Spinal cord (tissue), 10 donors: ENCODE results near the gene C7orf57. TPM values are rescaled to one million over a fixed set of nuclear protein-coding genes. Genes with fewer than 3 reads are reported as not detected.
"Not testable (repeated sequence)": the region's sequence is repeated elsewhere in the genome, so short reads cannot be mapped to it uniquely, and the experiment has no call there.

ENCODE experiments used
- DNase-seq, 6 donors: peaks; one replicate each; pipeline versions ENCODE4 v3.0.0 to v3.0.0-alpha.2; 2013 to 2015; ENCODE audit warnings: low spot score in 6 of 6, low read depth in 4 of 6
- H3K27ac ChIP-seq: one replicate; pipeline ENCODE4 v1.5.1; 2013; ENCODE audit warnings: low read depth, low read length, control low read depth
- H3K27me3 ChIP-seq: one replicate; pipeline ENCODE4 v1.6.1; 2013; ENCODE audit warnings: low read length; ENCODE audit not compliant: control insufficient read depth, insufficient read depth
- H3K36me3 ChIP-seq: one replicate; pipeline ENCODE4 v1.6.1; 2013; ENCODE audit warnings: low read length; ENCODE audit not compliant: control insufficient read depth, insufficient read depth
- H3K4me1 ChIP-seq: one replicate; pipeline ENCODE4 v1.6.1; 2013; ENCODE audit warnings: low read length; ENCODE audit not compliant: control insufficient read depth, insufficient read depth
- H3K4me3 ChIP-seq: one replicate; pipeline ENCODE4 v1.5.1; 2013; ENCODE audit warnings: low read depth, low read length, control low read depth
- H3K9me3 ChIP-seq: one replicate; pipeline ENCODE4 v1.6.1; 2013; ENCODE audit warnings: low read length; ENCODE audit not compliant: control insufficient read depth, insufficient read depth
- WGBS: methylation state at CpG from one replicate; pipeline ENCODE4 v1.1.5; 2013; ENCODE audit warnings: missing lambda C conversion rate; ENCODE audit not compliant: insufficient coverage; 5-methylcytosine and 5-hydroxymethylcytosine counted together
- long read RNA-seq, 4 donors: transcript quantifications; one replicate each; lab custom pipeline, GENCODE V29; 2026
- polyA plus RNA-seq, 2 donors: library from polyadenylated mRNA; unstranded; fragments of 120-200 nt; gene quantifications; one replicate each; pipeline ENCODE4 v1.2.1, GENCODE V29; 2013; ENCODE audit not compliant: insufficient read length in 2 of 2
- total RNA-seq, 2 donors: library from RNA; depleted of rRNA in 1 of 2; stranded (reverse); fragments of 120-200 nt in 1 of 2; fragments of >200 nt in 1 of 2; gene quantifications; one replicate each; pipeline versions ENCODE4 v1.2.3 to v1.2.4, GENCODE V29; 2013 to 2014
- donor health status: healthy.

C7orf57 gene
- total RNA-seq: 1 to 10 TPM; 1.8 to 7.9 TPM
- polyA plus RNA-seq: 1 to 10 TPM; 4.5 to 4.7 TPM
- long read RNA-seq, donor 1: 0 reads
- long read RNA-seq, donor 2: 0 reads
- long read RNA-seq, donor 3: 0 reads
- long read RNA-seq, donor 4: 0 reads

DNA sequence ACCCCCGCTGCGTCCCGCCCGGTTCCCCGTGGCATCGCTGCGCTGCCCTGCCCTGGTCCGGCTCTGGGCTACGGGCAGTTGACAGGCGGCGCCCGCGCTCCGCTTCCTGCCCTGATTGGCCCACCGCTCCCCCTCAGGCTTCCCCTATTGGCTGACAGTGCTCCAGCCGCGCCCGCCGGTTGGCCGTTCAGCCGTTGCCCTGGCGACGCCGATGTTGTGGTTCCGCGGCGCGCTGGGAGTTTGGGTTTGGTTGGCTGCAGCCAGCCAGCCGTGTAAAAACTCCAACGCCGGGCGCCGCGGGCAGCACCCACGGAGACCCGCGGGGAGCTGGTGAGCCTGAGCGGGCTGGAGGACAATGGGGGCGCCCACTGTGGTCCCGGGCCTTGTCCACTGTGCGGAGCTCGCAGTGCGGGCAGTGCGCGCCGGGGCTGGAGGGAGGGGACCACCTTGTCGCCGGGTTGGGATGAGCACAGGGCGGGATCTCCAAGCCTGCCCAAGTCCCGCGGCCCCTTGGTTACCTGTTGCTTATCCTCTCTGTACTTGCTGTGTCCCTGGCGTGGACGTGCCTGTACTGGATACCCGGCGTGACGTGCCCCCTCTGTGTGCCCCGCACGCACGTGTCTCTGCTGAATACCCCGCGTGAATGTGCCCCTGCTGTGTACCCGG, at the start of gene C7orf57:
Gene C7orf57 (plus strand): TSS at position 243 of the 666 bp plus-strand sequence. CDS start 766 bp downstream, outside the sequence.
- peaks cover 25% of the 10 kb centered on the region for H3K27me3 ChIP-seq
- peak; percentile 65 to 96 (median 82) for DNase-seq
- peak within 1 kb of the TSS; percentile 46 for H3K4me3 ChIP-seq
- under 1% methylated on average over 62 of the region's 62 CpGs for WGBS
- H3K9me3 ChIP-seq: no peaks in the 10 kb centered on the region
- no peaks in the 10 kb centered on the region for H3K36me3 ChIP-seq
- no peak within 1 kb of the TSS for H3K27ac ChIP-seq
- H3K4me1 ChIP-seq: peaks cover 13% of the 10 kb centered on the region

DNA sequence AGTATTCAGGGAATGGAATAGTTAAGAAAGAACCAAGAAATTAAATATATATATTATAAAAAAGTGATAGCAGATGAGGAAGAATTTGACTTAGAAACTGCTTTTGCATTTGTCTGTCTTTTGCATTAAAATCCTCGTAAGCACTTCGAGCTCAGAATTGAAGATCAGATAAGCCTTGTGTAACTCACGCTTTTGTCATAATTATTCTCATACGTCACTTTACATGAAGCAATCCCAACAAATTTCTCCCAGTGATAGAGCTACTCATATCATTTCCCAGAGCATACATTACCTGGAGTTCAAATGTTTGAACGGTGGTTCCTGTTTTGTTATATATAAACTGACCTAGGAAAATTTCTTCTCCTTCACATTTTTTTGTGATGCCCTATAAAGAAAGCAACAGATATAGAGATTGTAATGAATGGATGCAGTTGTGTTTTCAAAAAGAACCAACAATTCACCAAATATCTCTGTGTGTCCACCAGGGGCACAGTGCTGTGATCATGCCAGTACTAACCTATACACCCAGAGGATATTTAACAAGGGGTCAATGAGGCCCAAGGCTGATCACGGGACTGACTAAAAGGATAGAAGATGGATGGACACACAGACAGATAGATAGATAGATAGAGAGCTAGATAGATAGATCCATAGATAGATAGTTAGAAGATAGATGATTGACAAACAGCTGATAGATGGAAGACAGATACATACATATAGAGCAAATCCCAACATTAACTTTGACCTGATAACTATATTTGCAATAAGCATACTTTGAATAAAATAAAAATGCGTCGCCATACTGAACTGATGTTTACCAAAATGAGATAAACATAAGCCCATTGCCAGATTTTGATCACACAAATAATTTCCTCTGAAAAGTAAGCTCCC, 46.6 kb upstream of the C7orf57 start:
- H3K27ac ChIP-seq: no peak overlapping the region
- no peak for DNase-seq
- WGBS: 92% methylated on average over 4 of the region's 8 CpGs
- no peak overlapping the region for H3K4me3 ChIP-seq
- peaks cover 6% of the 10 kb centered on the region for H3K4me1 ChIP-seq
- H3K27me3 ChIP-seq: no peaks in the 10 kb centered on the region
- H3K9me3 ChIP-seq: no peaks in the 10 kb centered on the region
- no peaks in the 10 kb centered on the region for H3K36me3 ChIP-seq

DNA sequence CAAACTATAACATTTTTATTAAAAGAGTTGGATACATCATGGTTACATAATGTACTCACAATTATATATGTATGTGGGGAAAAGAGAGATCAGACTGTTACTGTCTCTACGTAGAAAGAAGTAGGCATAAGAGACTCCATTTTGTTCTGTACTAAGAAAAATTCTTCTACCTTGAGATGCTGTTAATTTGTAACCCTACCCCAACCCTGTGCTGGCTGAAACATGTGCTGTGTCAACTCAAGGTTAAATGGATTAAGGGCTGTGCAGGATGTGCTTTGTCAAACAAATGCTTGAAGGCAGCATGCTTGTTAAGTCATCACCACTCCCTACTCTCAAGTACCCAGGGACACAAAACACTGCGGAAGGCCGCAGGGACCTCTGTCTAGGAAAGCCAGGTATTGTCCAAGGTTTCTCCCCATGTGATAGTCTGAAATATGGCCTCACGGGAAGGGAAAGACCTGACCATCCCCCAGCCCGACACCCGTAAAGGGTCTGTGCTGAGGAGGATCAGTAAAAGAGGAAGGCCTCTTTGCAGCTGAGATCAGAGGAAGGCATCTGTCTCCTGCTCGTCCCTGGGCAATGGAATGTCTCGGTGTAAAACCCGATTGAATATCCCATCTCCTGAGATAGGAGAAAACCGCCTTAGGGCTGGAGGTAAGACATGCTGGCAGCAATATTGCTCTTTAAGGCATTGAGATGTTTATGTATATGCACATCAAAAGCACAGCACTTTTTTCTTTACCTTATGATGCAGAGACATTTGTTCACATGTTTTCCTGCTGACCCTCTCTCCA, 45.5 kb upstream of the C7orf57 start:
- DNase-seq, H3K9me3 ChIP-seq, H3K27me3 ChIP-seq, H3K4me3 ChIP-seq, H3K27ac ChIP-seq, H3K36me3 ChIP-seq, H3K4me1 ChIP-seq: not testable (repeated sequence)
- WGBS: 71% methylated on average over 2 of the region's 10 CpGs

DNA sequence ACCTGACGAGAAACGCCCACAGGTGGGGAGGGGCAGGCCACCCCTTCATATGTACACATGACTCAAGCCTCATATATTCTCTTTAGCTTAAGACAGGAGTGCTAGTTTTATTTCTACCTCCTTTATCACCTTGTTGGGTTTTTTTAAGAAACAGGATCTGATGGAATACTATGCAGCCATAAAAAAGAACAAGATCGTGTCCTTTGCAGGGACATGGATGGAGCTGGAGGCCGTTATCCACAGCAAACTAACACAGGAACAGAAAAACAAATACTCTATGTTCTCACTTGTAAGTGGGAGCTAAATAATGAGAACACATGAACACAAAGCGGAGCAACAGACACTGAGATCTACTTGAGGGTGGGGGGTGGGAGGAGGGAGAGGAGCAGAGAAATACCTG, 44.8 kb upstream of the C7orf57 start:
- Histone ChIP-seq H3K9me3 (no peaks in the 10 kb centered on the region), H3K4me1 (peaks cover 6% of the 10 kb centered on the region), H3K4me3 (no peak overlapping the region), H3K27me3 (no peaks in the 10 kb centered on the region), H3K27ac (no peak overlapping the region), H3K36me3 (no peaks in the 10 kb centered on the region)
- DNase-seq: no peak
- no CpG with 5 or more reads among the region's 5 CpGs for WGBS

DNA sequence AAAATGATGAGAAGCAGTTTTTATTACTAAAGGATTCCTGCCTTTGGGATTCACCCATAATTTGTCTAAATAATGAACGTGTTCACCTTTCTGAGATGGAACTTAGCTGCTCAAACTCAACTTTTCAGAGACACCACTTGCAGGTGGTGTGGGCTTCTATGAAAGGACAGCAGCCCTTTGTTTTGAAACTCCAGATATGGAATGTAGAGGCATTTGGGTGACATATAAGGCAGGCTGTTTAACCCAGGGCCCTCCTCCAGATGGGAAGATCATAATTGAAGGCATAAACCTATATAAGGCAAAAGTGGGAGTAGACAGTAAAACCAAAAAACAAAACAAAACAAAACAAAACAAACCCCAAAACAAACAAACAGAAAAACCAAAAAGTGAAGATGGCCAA, 44.1 kb upstream of the C7orf57 start:
- H3K9me3 ChIP-seq: no peaks in the 10 kb centered on the region
- no peaks in the 10 kb centered on the region for H3K36me3 ChIP-seq
- DNase-seq: no peak
- H3K27me3 ChIP-seq: no peaks in the 10 kb centered on the region
- H3K4me1 ChIP-seq: peaks cover 6% of the 10 kb centered on the region
- no peak overlapping the region for H3K27ac ChIP-seq
- peak overlapping the region; percentile 58 for H3K4me3 ChIP-seq
- WGBS: no CpG with 5 or more reads among the region's 1 CpG

DNA sequence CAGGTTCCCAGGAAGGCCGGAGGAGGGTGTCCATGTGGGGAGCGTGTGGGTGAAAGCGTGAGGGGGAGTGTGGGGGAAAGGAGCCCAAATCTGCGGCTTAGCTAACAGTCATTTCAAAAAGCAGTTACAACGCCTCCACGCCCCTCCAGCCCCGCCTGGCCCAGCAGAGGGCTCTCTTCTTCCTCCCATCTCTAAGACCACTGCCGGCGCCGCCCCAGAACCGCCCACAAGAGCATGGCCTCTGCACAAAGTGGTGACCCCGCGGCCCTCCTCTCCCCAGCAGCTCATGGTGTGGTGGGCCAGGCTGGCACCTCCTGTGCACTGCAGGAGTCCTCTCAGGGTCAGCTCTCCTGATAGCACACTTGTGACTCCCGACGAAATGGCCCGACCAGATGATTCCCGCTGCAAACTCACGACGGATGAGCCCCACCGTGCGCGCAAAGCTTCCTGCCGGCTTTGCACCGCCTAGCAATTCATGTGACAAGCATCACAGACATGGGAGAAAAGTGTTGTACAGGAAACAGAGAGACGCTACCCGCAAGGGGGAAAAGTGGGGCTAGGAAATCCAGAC, 43.5 kb upstream of the C7orf57 start:
- WGBS: 3% methylated on average over 20 of the region's 26 CpGs
- Histone ChIP-seq H3K27me3 (no peaks in the 10 kb centered on the region), H3K4me1 (peaks cover 6% of the 10 kb centered on the region), H3K9me3 (no peaks in the 10 kb centered on the region), H3K36me3 (no peaks in the 10 kb centered on the region), H3K4me3 (peak overlapping the region; percentile 58), H3K27ac (peak overlapping the region; percentile 25)
- DNase-seq: peak in 4 of 6 donors; percentile 39 to 87 (median 64)

DNA sequence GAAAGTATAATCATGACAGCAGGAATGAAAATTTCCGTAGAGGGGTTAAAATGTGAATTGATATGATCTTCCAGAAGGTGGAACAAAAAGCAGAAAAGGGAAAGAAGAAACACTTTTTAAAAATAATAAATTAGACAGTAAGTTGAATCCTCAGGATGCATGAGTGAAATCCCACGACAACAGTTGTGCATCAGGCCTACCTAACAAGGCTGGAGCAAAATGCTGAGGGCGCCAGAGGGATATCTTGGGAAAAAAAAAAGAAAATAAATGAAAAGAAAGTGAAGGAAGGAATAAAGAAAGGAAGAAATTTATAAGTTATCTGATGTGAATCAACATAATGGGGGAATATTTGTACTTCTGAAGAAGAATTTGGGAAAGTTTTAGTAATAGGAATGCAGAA, 42.9 kb upstream of the C7orf57 start:
- no peaks in the 10 kb centered on the region for H3K27me3 ChIP-seq
- H3K4me3 ChIP-seq: peak overlapping the region; percentile 58
- peak overlapping the region; percentile 25 for H3K27ac ChIP-seq
- no peak for DNase-seq
- 72% methylated on average over 2 of the region's 3 CpGs for WGBS
- no peaks in the 10 kb centered on the region for H3K9me3 ChIP-seq
- H3K36me3 ChIP-seq: no peaks in the 10 kb centered on the region
- H3K4me1 ChIP-seq: peaks cover 6% of the 10 kb centered on the region

DNA sequence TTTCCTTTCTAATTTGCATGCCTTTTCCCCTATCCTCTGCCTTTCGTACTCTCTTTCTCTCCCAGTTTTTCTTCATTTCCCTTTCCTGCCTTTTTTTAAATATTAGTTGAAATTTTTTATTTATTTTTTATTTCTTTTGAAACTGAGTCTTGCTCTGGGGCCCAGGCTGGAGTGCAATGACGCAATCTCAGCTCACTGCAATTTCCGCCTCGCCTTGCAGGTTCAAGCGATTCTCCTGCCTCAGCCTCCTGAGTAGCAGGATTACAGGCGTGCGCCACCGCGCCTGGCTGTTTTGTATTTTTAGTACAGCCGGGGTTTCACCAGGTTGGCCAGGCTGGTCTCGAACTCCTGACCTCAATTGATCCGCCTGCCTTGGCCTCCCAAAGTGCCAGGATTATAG, 35.9 kb upstream of the C7orf57 start:
- H3K4me1 ChIP-seq: peaks cover 2% of the 10 kb centered on the region
- H3K27me3 ChIP-seq: no peaks in the 10 kb centered on the region
- 96% methylated on average over 11 of the region's 12 CpGs for WGBS
- no peaks in the 10 kb centered on the region for H3K9me3 ChIP-seq
- no peak overlapping the region for H3K27ac ChIP-seq
- no peaks in the 10 kb centered on the region for H3K36me3 ChIP-seq
- no peak overlapping the region for H3K4me3 ChIP-seq
- DNase-seq: no peak

DNA sequence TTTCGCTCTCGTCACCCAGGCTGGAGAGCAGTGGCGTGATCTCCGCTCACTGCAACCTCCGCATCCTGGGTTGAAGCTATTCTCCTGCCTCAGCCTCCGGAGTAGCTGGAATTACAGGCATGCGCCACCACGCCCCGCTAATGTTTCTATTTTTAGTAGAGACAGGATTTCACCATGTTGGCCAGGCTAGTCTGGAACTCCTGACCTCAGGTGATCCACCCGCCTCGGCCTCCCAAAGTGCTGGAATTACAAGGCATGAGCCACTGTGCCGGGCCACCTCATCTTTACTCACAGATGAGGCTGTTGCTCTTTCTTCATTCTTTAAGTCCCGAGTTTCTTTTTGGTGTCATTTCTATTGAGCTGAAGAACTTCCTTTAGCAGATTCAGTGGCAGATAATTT, 35.2 kb upstream of the C7orf57 start:
- WGBS: 93% methylated on average over 12 of the region's 13 CpGs
- not testable (repeated sequence) for H3K27ac ChIP-seq, H3K36me3 ChIP-seq, H3K27me3 ChIP-seq, H3K4me1 ChIP-seq, H3K4me3 ChIP-seq, DNase-seq, H3K9me3 ChIP-seq
